Stimulated activated CD8-positive, alpha-beta memory T cell treated with anti-CD3 and anti-CD28 coated beads, Interleukin-15, amount 100 ng/mL, for 4 hours (primary cell): ENCODE results near the gene EYA4.

Experiments used
- DNase-seq, 2 donors: peaks; one replicate each; pipeline ENCODE4 v3.0.0-alpha.2; 2020; ENCODE audit warnings: low read depth in 2 of 2

EYA4 gene

GRCh38 chr6:133577851-133578250 is 336.7 kb downstream of the EYA4 start:
- DNase-seq = no peak
